Measurements from ENCODE around the gene XIRP1. TPM values are rescaled to one million over a fixed set of nuclear protein-coding genes. Genes with fewer than 3 reads are reported as not detected.
"Not testable (repeated sequence)": the region's sequence is repeated elsewhere in the genome, so short reads cannot be mapped to it uniquely, and the experiment has no call there.

Gene XIRP1
- total RNA-seq, 1 donor from 2014 or later, result 0.10 TPM

DNA sequence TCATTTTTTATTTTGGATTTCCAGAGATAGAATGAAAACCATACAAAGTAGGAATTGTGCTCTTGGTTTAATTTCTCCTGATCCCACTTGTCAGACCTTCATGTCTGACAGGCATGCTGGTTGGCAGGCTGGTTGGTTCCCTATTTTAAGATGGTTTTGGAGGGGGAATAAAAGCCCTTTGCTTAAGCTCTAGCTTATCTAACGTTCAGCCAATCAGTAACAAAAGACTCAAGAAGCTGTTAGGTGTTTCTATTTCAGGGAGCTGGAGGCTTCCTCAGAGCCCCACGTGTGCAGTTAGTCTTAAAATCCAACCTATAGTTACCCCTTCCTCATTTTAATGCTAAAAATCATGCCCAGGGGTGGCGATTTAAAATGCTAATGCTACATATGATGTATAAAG is 40.5 kb upstream of the XIRP1 start:
- no peak overlapping the region for H3K27ac Mint-ChIP-seq (ENCODE audit: unreplicated experiment)
- H3K27me3 Mint-ChIP-seq (ENCODE audit: low read depth), result peaks cover 64% of the 10 kb centered on the region
- peaks cover 6% of the 10 kb centered on the region for H3K9me3 Mint-ChIP-seq (ENCODE audit: low read depth)
- no peak for DNase-seq (ENCODE audit: low spot score)
- no peak overlapping the region for H3K4me3 Mint-ChIP-seq (ENCODE audit: unreplicated experiment)
- TF ChIP-seq, protein P1, sequence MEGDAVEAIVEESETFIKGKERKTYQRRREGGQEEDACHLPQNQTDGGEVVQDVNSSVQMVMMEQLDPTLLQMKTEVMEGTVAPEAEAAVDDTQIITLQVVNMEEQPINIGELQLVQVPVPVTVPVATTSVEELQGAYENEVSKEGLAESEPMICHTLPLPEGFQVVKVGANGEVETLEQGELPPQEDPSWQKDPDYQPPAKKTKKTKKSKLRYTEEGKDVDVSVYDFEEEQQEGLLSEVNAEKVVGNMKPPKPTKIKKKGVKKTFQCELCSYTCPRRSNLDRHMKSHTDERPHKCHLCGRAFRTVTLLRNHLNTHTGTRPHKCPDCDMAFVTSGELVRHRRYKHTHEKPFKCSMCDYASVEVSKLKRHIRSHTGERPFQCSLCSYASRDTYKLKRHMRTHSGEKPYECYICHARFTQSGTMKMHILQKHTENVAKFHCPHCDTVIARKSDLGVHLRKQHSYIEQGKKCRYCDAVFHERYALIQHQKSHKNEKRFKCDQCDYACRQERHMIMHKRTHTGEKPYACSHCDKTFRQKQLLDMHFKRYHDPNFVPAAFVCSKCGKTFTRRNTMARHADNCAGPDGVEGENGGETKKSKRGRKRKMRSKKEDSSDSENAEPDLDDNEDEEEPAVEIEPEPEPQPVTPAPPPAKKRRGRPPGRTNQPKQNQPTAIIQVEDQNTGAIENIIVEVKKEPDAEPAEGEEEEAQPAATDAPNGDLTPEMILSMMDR (IDR thresholded peaks at IDR 0.05), result no peak
- peaks cover 2% of the 10 kb centered on the region for H3K36me3 Mint-ChIP-seq (ENCODE audit: low read depth)
- no peaks in the 10 kb centered on the region for H3K4me1 Mint-ChIP-seq (ENCODE audit: low read depth)

DNA sequence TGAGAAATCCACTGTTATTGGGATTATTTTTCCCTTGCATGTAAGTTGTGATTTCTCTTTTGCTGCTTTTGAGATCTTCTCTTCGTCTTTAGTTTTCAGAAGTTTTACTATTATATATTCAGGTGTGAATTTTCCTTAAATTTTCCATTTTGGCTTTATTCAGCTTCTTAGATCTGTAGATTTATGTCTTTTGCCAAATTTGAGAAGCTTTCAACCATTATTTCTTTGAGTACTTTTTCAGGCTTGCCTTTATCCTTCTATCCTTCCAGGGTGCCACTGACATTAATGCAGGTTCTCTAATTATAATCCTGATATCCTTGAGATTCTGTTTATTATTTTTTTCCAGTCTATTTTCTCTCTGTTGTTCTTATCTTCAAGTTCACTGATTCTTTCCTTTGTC is 38.1 kb upstream of the XIRP1 start:
- H3K4me3 Mint-ChIP-seq (ENCODE audit: unreplicated experiment), result no peak overlapping the region
- no peak for DNase-seq (ENCODE audit: low spot score)
- peaks cover 6% of the 10 kb centered on the region for H3K9me3 Mint-ChIP-seq (ENCODE audit: low read depth)
- TF ChIP-seq, protein P1 (IDR thresholded peaks at IDR 0.05), result no peak
- peaks cover 2% of the 10 kb centered on the region for H3K36me3 Mint-ChIP-seq (ENCODE audit: low read depth)
- H3K27ac Mint-ChIP-seq (ENCODE audit: unreplicated experiment), result no peak overlapping the region
- no peaks in the 10 kb centered on the region for H3K4me1 Mint-ChIP-seq (ENCODE audit: low read depth)
- peaks cover 59% of the 10 kb centered on the region for H3K27me3 Mint-ChIP-seq (ENCODE audit: low read depth)

DNA sequence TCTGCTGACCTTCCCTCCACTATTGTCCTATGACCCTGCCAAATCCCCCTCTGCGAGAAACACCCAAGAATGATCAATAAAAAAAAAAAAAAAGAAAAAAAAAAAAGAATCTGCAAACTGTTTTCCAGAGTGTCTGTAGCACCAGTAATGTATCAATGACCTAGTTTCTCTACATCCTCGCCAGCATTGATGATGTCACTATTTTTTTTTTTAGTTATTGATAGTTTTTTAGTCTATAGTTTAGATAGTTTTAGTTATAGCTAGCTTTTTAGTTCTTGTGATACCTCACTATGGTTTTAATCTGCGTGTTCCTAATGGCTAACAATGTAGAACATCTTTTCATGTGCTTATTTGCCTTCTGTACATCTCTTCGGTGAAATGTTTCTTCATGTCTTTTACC is 36.1 kb upstream of the XIRP1 start:
- no peak overlapping the region for H3K27ac Mint-ChIP-seq (ENCODE audit: unreplicated experiment)
- TF ChIP-seq, protein P1 (IDR thresholded peaks at IDR 0.05), result no peak
- DNase-seq (ENCODE audit: low spot score), result no peak
- H3K4me3 Mint-ChIP-seq (ENCODE audit: unreplicated experiment), result no peak overlapping the region
- H3K9me3 Mint-ChIP-seq (ENCODE audit: low read depth), result peaks cover 6% of the 10 kb centered on the region
- peaks cover 54% of the 10 kb centered on the region for H3K27me3 Mint-ChIP-seq (ENCODE audit: low read depth)
- peaks cover 2% of the 10 kb centered on the region for H3K36me3 Mint-ChIP-seq (ENCODE audit: low read depth)
- H3K4me1 Mint-ChIP-seq (ENCODE audit: low read depth), result no peaks in the 10 kb centered on the region

DNA sequence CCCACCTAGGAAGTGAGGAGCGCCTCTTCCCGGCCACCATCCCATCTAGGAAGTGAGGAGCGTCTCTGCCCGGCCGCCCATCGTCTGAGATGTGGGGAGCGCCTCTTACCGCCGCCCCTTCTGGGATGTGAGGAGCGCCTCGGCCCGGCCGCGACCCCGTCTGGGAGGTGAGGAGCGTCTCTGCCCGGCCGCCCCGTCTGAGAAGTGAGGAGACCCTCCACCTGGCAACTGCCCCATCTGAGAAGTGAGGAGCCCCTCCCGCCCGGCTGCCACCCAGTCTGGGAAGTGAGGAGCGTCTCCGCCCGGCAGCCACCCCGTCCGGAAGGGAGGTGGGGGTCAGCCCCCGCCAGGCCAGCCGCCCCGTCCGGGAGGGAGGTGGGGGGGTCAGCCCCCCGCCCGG is 35.2 kb upstream of the XIRP1 start:
- H3K36me3 Mint-ChIP-seq (ENCODE audit: low read depth); H3K9me3 Mint-ChIP-seq (ENCODE audit: low read depth); H3K4me1 Mint-ChIP-seq (ENCODE audit: low read depth); H3K27ac Mint-ChIP-seq (ENCODE audit: unreplicated experiment); DNase-seq (ENCODE audit: low spot score); H3K4me3 Mint-ChIP-seq (ENCODE audit: unreplicated experiment): not testable (repeated sequence)
- H3K27me3 Mint-ChIP-seq (ENCODE audit: low read depth), result peaks cover 49% of the 10 kb centered on the region

DNA sequence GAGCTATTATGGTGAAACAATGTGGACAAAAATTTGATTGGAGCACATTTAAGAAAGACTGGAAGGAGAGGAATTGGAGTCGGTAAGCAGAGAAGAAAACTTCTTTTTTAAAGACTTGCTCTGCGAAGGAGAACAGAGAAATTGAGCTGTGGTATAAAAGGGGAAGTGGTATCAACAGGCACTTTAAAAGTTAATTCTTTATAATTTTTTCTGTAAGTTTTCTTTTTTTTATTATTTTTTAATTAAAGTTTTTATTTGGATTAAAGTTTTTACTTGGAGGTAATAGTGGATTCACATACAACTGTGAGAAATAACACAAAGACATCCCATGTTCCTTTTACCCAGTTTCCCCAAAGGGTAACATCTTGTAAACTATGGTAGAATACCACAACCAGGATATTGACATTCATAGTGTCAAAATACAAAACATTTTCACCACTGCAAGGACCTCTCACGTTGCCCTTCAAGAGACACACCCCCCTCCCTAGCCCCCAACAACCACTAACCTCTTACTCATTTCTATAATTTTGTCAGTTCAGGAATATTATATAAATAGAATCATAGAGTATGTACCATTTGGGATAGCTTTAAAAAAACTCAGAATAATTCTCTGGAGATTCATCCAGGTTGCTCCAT is 33.8 kb upstream of the XIRP1 start:
- H3K36me3 Mint-ChIP-seq (ENCODE audit: low read depth), result peaks cover 2% of the 10 kb centered on the region
- TF ChIP-seq, protein P1 (IDR thresholded peaks at IDR 0.05), result no peak
- H3K4me3 Mint-ChIP-seq (ENCODE audit: unreplicated experiment), result no peak overlapping the region
- no peak for DNase-seq (ENCODE audit: low spot score)
- H3K9me3 Mint-ChIP-seq (ENCODE audit: low read depth), result peaks cover 6% of the 10 kb centered on the region
- peaks cover 42% of the 10 kb centered on the region for H3K27me3 Mint-ChIP-seq (ENCODE audit: low read depth)
- no peak overlapping the region for H3K27ac Mint-ChIP-seq (ENCODE audit: unreplicated experiment)
- no peaks in the 10 kb centered on the region for H3K4me1 Mint-ChIP-seq (ENCODE audit: low read depth)

DNA sequence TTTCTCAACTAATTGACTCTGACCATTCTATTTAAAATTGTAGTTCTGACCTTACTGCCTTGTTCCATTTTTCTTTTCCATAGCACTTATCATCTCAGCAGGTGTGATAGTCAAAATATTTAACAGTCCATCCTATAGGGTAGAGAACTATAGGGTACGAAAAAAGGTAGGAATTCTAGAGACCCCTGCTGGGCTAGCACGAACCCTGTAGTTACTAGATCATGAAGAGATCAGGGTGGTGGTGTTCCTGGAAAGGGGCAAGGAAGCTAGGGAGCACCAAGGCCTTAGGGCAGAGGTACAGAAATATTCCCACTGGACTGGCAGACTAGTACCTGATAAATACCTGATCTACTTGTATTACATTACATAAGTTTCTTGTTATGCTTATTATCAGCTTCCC is 31.9 kb upstream of the XIRP1 start:
- Mint-ChIP-seq H3K27ac (ENCODE audit: unreplicated experiment) (no peak overlapping the region), H3K27me3 (ENCODE audit: low read depth) (peaks cover 44% of the 10 kb centered on the region), H3K4me3 (ENCODE audit: unreplicated experiment) (no peak overlapping the region), H3K9me3 (ENCODE audit: low read depth) (no peaks in the 10 kb centered on the region), H3K36me3 (ENCODE audit: low read depth) (no peaks in the 10 kb centered on the region), H3K4me1 (ENCODE audit: low read depth) (no peaks in the 10 kb centered on the region)
- TF ChIP-seq, protein P1 (IDR thresholded peaks at IDR 0.05), result no peak
- no peak for DNase-seq (ENCODE audit: low spot score)

Measured in chondrocyte (in vitro differentiated cells).